ENCODE data around the gene RCOR2. TPM values are rescaled to one million over a fixed set of nuclear protein-coding genes. Genes with fewer than 3 reads are reported as not detected.
A peak's percentile ranks its signal among the peaks of the same experiment; 100 is the strongest.

Gene RCOR2
- total RNA-seq, 1 donor from 2014 or later, result 286 TPM

GRCh38 chr11:63887386-63887999, 29.5 kb downstream of the RCOR2 start:
- Mint-ChIP-seq H3K4me3 (ENCODE audit: unreplicated experiment) (peak overlapping the region; percentile 67), H3K4me1 (ENCODE audit: low read depth, unreplicated experiment) (peaks cover 35% of the 10 kb centered on the region), H3K27me3 (ENCODE audit: unreplicated experiment) (peaks cover 14% of the 10 kb centered on the region), H3K9me3 (ENCODE audit: unreplicated experiment) (peaks cover 8% of the 10 kb centered on the region), H3K27ac (ENCODE audit: unreplicated experiment) (peak overlapping the region; percentile 86), H3K36me3 (ENCODE audit: unreplicated experiment) (no peaks in the 10 kb centered on the region)
- DNase-seq, result no peak
- TF ChIP-seq CTCF (IDR thresholded peaks at IDR 0.05; ENCODE audit: partially characterized antibody, unreplicated experiment), result no peak

- no peak overlapping the region for H3K4me3 Mint-ChIP-seq (ENCODE audit: unreplicated experiment)
- no peak for DNase-seq
- H3K27ac Mint-ChIP-seq (ENCODE audit: unreplicated experiment), result peak overlapping the region; percentile 26
- H3K36me3 Mint-ChIP-seq (ENCODE audit: unreplicated experiment), result no peaks in the 10 kb centered on the region
- no peak for TF ChIP-seq CTCF (IDR thresholded peaks at IDR 0.05; ENCODE audit: partially characterized antibody, unreplicated experiment)
- H3K4me1 Mint-ChIP-seq (ENCODE audit: low read depth, unreplicated experiment), result peaks cover 49% of the 10 kb centered on the region
- H3K9me3 Mint-ChIP-seq (ENCODE audit: unreplicated experiment), result peaks cover 17% of the 10 kb centered on the region
- peaks cover 11% of the 10 kb centered on the region for H3K27me3 Mint-ChIP-seq (ENCODE audit: unreplicated experiment)
Measured at GRCh38 chr11:63884196-63884932, 32.6 kb downstream of the RCOR2 start.

- H3K9me3 Mint-ChIP-seq (ENCODE audit: unreplicated experiment), result peaks cover 17% of the 10 kb centered on the region
- H3K4me3 Mint-ChIP-seq (ENCODE audit: unreplicated experiment), result no peak overlapping the region
- H3K27me3 Mint-ChIP-seq (ENCODE audit: unreplicated experiment), result peaks cover 9% of the 10 kb centered on the region
- no peak for DNase-seq
- no peak for TF ChIP-seq CTCF (IDR thresholded peaks at IDR 0.05; ENCODE audit: partially characterized antibody, unreplicated experiment)
- H3K4me1 Mint-ChIP-seq (ENCODE audit: low read depth, unreplicated experiment), result peaks cover 48% of the 10 kb centered on the region
- H3K36me3 Mint-ChIP-seq (ENCODE audit: unreplicated experiment), result no peaks in the 10 kb centered on the region
- H3K27ac Mint-ChIP-seq (ENCODE audit: unreplicated experiment), result no peak overlapping the region
Measured at GRCh38 chr11:63883791-63884190, 33.2 kb downstream of the RCOR2 start.

GRCh38 chr11:63882555-63883242, 34.3 kb downstream of the RCOR2 start:
- peak; percentile 44 for DNase-seq
- Mint-ChIP-seq H3K27ac (ENCODE audit: unreplicated experiment) (peak overlapping the region; percentile 48), H3K4me3 (ENCODE audit: unreplicated experiment) (no peak overlapping the region), H3K4me1 (ENCODE audit: low read depth, unreplicated experiment) (peaks cover 49% of the 10 kb centered on the region), H3K9me3 (ENCODE audit: unreplicated experiment) (peaks cover 15% of the 10 kb centered on the region), H3K27me3 (ENCODE audit: unreplicated experiment) (peaks cover 6% of the 10 kb centered on the region), H3K36me3 (ENCODE audit: unreplicated experiment) (no peaks in the 10 kb centered on the region)
- no peak for TF ChIP-seq CTCF (IDR thresholded peaks at IDR 0.05; ENCODE audit: partially characterized antibody, unreplicated experiment)

Data from glutamatergic neuron (in vitro differentiated cells).